ENCODE data around the gene ZBTB22. TPM values are rescaled to one million over a fixed set of nuclear protein-coding genes. Genes with fewer than 3 reads are reported as not detected.

ZBTB22 gene
- total RNA-seq, 1 experiment from 2014 or later: 11.7 TPM

- peak overlapping the region; percentile 100 for H3K4me2 ChIP-seq (ENCODE audit: low read length)
- H3K9me2 ChIP-seq (ENCODE audit: insufficient read depth): no peaks in the 10 kb centered on the region
- H3K27ac ChIP-seq (ENCODE audit: low read depth, low read length): peak overlapping the region; percentile 96
- ATAC-seq (peak; percentile 58), DNase-seq (ENCODE audit: low read depth, low spot score) (peak; percentile 80)
- no peaks in the 10 kb centered on the region for H4K20me1 ChIP-seq (ENCODE audit: insufficient read depth)
- H3K9me3 ChIP-seq (ENCODE audit: control insufficient read depth in 1 of 2, insufficient read depth in 1 of 2, low read depth in 1 of 2, low read length in 2 of 2): no peaks in the 10 kb centered on the region
- peaks cover 0 to 7% of the 10 kb centered on the region in 2 experiments; a peak in 1 of 4 replicates for H3K36me3 ChIP-seq (ENCODE audit: control insufficient read depth in 1 of 2, insufficient read depth in 2 of 2, low read length in 2 of 2)
- BruUV-seq (replicated peaks): no TSS peak
- intact Hi-C loops (cut with micrococcal nuclease): loop anchor here (1.0 to 5.0 kb wide), 4 partner anchors 17 to 129 kb away; partner anchors contain the start of genes PHF1, RXRB, SLC39A7 and TAPBP
- CTCF ChIA-PET: interaction anchor here (0.9 to 1.6 kb wide), 5 partner anchors 9 to 93 kb away, joined by 3 to 10 read pairs (median 5); partner anchors contain the start of genes B3GALT4, HSD17B8, PFDN6 and WDR46
- H3K27me3 ChIP-seq (ENCODE audit: insufficient read depth, low read length): no peaks in the 10 kb centered on the region
- POLR2A ChIA-PET: interaction anchor here (1.0 to 1.6 kb wide), 4 partner anchors 9 to 21 kb away, joined by 7 to 13 read pairs (median 10); partner anchors contain the start of genes B3GALT4, PFDN6, WDR46 and ZBTB22
- RAD21 ChIA-PET (ENCODE audit: low non-redundant PET in 1 of 2, low total read pairs in 2 of 2, uncharacterized antibody in 2 of 2, unreplicated experiment in 2 of 2): no interaction called here
- H3K79me2 ChIP-seq (ENCODE audit: insufficient read depth, low read length): peaks cover 21% of the 10 kb centered on the region
- peak overlapping the region; percentile 84 for H3K9ac ChIP-seq (ENCODE audit: low read length)
- TF ChIP-seq POLR2A (IDR thresholded peaks at IDR 0.05; ENCODE audit: borderline replicate concordance, extremely low read depth, insufficient read depth, insufficient read length) (peak; percentile 61), TCF7L2 (IDR thresholded peaks at IDR 0.05; ENCODE audit: borderline replicate concordance, extremely low read depth, insufficient read depth, insufficient read length) (no peak), POLR2AphosphoS5 (IDR thresholded peaks at IDR 0.05; ENCODE audit: low read depth, low read length) (peak; percentile 76)
- no peak overlapping the region for H2AFZ ChIP-seq (ENCODE audit: low read depth, low read length, poor library complexity, severe bottlenecking)
- H3K4me1 ChIP-seq (ENCODE audit: control insufficient read depth in 1 of 2, insufficient read depth in 2 of 2, low read length in 2 of 2): peaks cover 6 to 26% of the 10 kb centered on the region in 2 experiments; a peak in 3 of 4 replicates
- peak overlapping the region; percentile 76 to 85 for H3K4me3 ChIP-seq (replicated peaks in 1 of 2; ENCODE audit: low read depth in 1 of 2, low read length in 2 of 2)
These were observed 19.4 kb downstream of the ZBTB22 start for GRCh38 chr6:33297956-33298772.

GRCh38 chr6:33297406-33297955 is 20.1 kb downstream of the ZBTB22 start:
- Histone ChIP-seq H3K9me2 (ENCODE audit: insufficient read depth) (no peaks in the 10 kb centered on the region), H2AFZ (ENCODE audit: low read depth, low read length, poor library complexity, severe bottlenecking) (no peak overlapping the region), H3K27me3 (ENCODE audit: insufficient read depth, low read length) (no peaks in the 10 kb centered on the region), H3K79me2 (ENCODE audit: insufficient read depth, low read length) (peaks cover 21% of the 10 kb centered on the region), H3K4me3 (replicated peaks in 1 of 2; ENCODE audit: low read depth in 1 of 2, low read length in 2 of 2) (peak overlapping the region; percentile 76 to 85), H3K9ac (ENCODE audit: low read length) (peak overlapping the region; percentile 84), H4K20me1 (ENCODE audit: insufficient read depth) (no peaks in the 10 kb centered on the region), H3K9me3 (ENCODE audit: control insufficient read depth in 1 of 2, insufficient read depth in 1 of 2, low read depth in 1 of 2, low read length in 2 of 2) (no peaks in the 10 kb centered on the region), H3K27ac (ENCODE audit: low read depth, low read length) (peak overlapping the region; percentile 96), H3K4me1 (ENCODE audit: control insufficient read depth in 1 of 2, insufficient read depth in 2 of 2, low read length in 2 of 2) (peaks cover 6 to 26% of the 10 kb centered on the region in 2 experiments; a peak in 3 of 4 replicates), H3K36me3 (ENCODE audit: control insufficient read depth in 1 of 2, insufficient read depth in 2 of 2, low read length in 2 of 2) (peaks cover 0 to 7% of the 10 kb centered on the region in 2 experiments; a peak in 2 of 4 replicates), H3K4me2 (ENCODE audit: low read length) (peak overlapping the region; percentile 100)
- CTCF ChIA-PET: interaction anchor here (0.9 to 1.6 kb wide), 4 partner anchors 8 to 93 kb away, joined by 3 to 6 read pairs (median 4); partner anchors contain the start of genes B3GALT4, HSD17B8, PFDN6 and WDR46
- peak; percentile 59 for ATAC-seq
- POLR2A ChIA-PET: interaction anchor here (1.0 to 1.6 kb wide), 4 partner anchors 8 to 20 kb away, joined by 4 to 11 read pairs (median 8); partner anchors contain the start of genes B3GALT4, PFDN6, WDR46 and ZBTB22
- no peak for DNase-seq (ENCODE audit: low read depth, low spot score)
- intact Hi-C loops (cut with micrococcal nuclease): loop anchor here (5.0 kb wide), 2 partner anchors 115 to 130 kb away; partner anchors contain the start of gene PHF1
- BruUV-seq (replicated peaks): no TSS peak
- RAD21 ChIA-PET (ENCODE audit: low non-redundant PET in 1 of 2, low total read pairs in 2 of 2, uncharacterized antibody in 2 of 2, unreplicated experiment in 2 of 2): no interaction called here
- TF ChIP-seq EZH2phosphoT487 (IDR thresholded peaks at IDR 0.05; ENCODE audit: borderline replicate concordance) (no peak), ZFX (IDR thresholded peaks at IDR 0.05) (0 out of 2 replicates have a peak, but pooled peaks have one; percentile 30)
